Non-pigmented ciliary epithelial cell (primary cell): Measurements from ENCODE around the gene RPS6KA2.

Experiments used
- DNase-seq: peaks from one replicate; pipeline ENCODE4 v3.0.0-alpha.2; 2010; ENCODE audit warnings: low read depth

The RPS6KA2 gene

GRCh38 chr6:166446567-166447065, 180.4 kb downstream of the RPS6KA2 start:
- no peak for DNase-seq

DNA sequence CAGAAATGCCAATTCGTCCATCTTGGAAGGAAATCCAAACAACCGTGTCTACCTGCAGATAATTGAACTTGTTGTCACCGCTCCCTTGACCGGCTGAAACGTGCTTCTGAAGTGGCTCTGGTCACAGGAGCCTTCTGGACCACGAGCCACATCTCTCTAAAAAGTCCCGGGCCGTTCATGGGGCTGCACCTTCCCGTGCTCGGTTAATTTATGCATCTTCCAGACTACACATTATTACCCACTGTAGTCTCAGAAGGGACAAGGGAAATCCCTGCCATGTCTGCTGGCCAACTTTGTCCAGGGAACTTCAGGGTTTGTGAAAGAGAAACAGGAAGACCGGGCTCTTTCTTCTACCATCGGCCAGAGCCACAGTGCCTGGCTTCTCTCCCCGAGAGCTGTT, 180.9 kb downstream of the RPS6KA2 start:
- no peak for DNase-seq

GRCh38 chr6:166444446-166444845, 182.6 kb downstream of the RPS6KA2 start:
- no peak for DNase-seq

GRCh38 chr6:166443166-166443565, 183.9 kb downstream of the RPS6KA2 start:
- DNase-seq = no peak

GRCh38 chr6:166442131-166442685, 184.8 kb downstream of the RPS6KA2 start:
- DNase-seq = no peak

GRCh38 chr6:166441325-166442078, 185.5 kb downstream of the RPS6KA2 start:
- DNase-seq = no peak

DNA sequence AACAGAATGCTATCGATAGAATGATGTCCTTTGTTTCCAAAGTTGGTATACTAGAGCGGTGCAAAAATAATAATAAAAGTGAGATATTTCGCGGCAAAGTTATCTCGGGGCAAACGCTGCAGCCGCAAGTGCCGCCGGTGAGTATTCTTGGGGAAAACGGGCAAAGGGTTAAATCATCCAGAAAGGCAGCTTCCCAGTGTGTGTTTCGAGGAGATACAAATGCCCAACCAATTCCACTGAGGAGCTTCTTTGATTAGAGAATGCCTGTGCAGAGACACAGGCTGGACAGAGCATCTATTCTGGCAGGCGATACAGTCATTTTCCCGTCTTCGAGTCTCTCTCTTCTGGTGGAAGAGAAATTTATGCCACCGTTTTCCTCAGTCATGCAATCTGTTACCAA, 186.3 kb downstream of the RPS6KA2 start:
- DNase-seq = no peak

GRCh38 chr6:166440106-166440505, 186.9 kb downstream of the RPS6KA2 start:
- no peak for DNase-seq

- no peak for DNase-seq
Measured at GRCh38 chr6:166439366-166440091, 187.5 kb downstream of the RPS6KA2 start.

- no peak for DNase-seq
Measured at GRCh38 chr6:166438211-166438861, 188.7 kb downstream of the RPS6KA2 start.

DNA sequence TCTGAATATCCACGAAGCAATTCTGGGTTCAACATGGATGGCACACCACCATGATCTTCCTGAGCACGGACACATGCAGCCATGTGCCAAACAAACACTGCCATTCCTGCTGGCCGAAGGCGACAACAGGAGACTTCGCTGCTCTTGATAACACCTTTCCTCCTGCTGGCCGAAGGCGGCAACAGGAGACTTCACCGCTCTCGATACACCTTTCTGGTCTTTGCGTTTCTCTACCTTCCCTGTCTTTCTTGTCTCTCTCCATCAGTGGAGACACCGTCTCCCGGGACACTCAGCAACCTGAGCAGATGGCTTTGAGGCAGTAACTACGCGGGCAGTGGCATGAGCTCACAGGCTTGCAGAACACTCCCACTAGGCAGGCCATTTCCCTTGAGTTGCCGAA, 189.4 kb downstream of the RPS6KA2 start:
- no peak for DNase-seq

GRCh38 chr6:166436195-166437139, 190.6 kb downstream of the RPS6KA2 start:
- no peak for DNase-seq

- DNase-seq = no peak
Measured at GRCh38 chr6:166435574-166435973, 191.5 kb downstream of the RPS6KA2 start.

- no peak for DNase-seq
Measured at GRCh38 chr6:166434336-166434735, 192.7 kb downstream of the RPS6KA2 start.

DNA sequence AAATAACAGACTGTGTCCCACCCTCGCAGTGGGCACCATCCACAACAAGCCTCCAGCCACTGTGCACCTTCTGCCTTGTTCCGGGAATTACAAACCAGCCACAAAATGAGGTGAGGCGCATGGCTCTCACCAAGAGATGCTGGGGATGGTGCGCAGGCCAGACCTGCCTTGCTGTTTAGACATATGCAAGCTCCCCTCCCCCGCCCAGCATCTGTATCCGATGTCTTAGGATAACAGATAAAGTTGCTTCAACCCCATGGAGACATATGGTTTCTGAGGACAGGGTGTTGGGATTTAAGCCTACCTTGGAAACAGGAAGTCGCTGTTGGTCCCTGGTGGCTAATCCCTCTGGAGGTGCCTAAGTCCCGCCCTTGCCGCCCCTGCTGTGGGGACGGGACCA, 194.0 kb downstream of the RPS6KA2 start:
- DNase-seq = no peak

GRCh38 chr6:166430269-166430668, 196.8 kb downstream of the RPS6KA2 start:
- no peak for DNase-seq

DNA sequence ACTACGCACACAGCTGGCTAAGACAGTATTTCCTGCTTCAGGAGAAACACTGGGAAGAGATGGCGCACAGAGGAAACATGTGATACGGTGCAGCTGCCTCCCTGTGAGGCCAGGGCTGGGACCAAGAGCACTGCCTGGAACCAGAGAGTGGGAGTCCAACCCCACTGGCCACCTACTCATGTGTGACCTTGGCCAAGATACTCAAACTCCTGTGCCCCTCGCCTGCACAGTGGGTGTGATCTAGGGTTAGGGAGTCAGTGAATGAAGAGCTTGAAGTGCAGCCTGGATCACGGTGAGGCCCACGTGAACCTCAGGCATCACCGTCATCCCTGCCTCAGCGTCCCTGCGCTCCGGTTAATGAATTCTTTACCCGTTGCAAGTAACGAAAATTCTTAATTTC, 202.6 kb downstream of the RPS6KA2 start:
- DNase-seq = no peak

- no peak for DNase-seq
Measured at GRCh38 chr6:166423781-166424180, 203.3 kb downstream of the RPS6KA2 start.

DNA sequence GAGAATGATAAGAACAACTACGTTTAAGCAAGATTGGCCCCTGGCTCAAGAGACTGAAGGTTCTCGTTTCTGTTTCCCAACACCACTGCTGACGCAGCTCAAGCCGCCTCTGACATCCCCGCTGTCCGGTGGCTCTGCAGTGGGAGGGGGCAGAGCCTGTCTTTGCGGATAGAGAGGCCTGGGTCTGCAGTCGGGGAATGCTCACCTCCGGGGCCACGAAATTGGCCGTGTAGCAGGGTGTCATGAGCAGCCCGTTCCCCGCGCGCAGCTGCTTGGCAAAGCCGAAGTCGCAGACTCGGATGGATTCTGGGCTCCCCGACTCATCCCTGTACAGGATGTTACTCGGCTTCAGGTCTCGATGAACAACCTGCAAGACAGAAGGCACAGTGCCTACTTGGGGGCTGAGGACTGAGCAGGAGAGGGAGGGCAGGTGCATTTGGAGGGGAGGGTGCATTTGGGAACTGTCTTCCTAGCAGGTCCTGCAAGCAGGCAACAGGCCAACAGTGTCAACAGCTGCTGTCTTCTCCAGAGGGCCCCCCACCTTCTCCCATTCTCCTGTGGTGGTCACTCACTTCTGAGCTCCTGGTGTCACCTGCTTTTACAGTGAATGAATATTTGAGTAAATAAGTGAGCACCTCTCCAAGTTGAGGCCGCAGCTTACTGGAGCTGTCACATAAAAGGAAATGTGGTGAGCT, 203.9 kb downstream of the RPS6KA2 start:
- no peak for DNase-seq

GRCh38 chr6:166422201-166422940, 204.7 kb downstream of the RPS6KA2 start:
- DNase-seq = no peak
